Thyroid gland (tissue), 4 donors: ENCODE measurements around the gene C10orf71.

Experiments used
- CTCF ChIP-seq, 6 experiments: fragments of 200-600 bp in 3 of 6; fragments of 450-650 bp in 3 of 6; sonication (generic) in 3 of 6; IDR thresholded peaks; one replicate each; pipeline ENCODE4 v1.5.1; 2016 to 2019; ENCODE audit warnings: antibody characterized with exemption in 6 of 6, mild to moderate bottlenecking in 2 of 6, inconsistent platforms in 1 of 6, moderate library complexity in 1 of 6
- POLR2A ChIP-seq, 2 donors: fragments of 450-650 bp; IDR thresholded peaks; one replicate each; pipeline ENCODE4 v1.6.1; 2017; ENCODE audit warnings: antibody characterized with exemption in 2 of 2, mild to moderate bottlenecking in 2 of 2, moderate library complexity in 1 of 2

DNA sequence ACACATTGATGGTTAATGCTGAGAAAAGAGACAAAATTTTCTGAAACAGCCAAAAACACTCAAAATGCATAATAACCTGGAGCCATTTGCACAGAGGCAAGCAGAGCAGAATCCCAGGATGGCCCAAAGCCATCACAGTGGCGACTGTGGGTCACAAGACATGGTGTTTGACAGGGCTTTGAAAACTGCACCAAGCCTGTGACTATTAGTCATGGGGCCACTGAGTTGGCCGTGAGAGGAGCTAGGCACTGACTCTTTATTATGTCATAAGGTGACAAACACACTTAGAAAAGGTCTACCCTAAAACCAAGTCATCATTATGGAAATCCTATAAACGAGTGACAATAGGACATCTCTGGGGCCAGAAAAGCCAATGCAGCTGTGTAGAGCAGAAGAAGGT is 73.0 kb downstream of the C10orf71 start:
- TF ChIP-seq CTCF (IDR thresholded peaks at IDR 0.05): no peak
- TF ChIP-seq POLR2A (IDR thresholded peaks at IDR 0.05): no peak
